SK-N-MC (cell line): ENCODE data around the gene RPL28.

Experiments used
- EZH2 ChIP-seq: fragments of 200-600 bp; sonication (generic); IDR thresholded peaks from one replicate; pipeline ENCODE4 v1.6.1; 2017; ENCODE audit warnings: antibody characterized with exemption
- FOXP2 ChIP-seq: optimal IDR thresholded peaks from 2 replicates; pipeline ENCODE3; 2011; ENCODE audit warnings: mild to moderate bottlenecking, moderate library complexity; ENCODE audit not compliant: insufficient read depth; ENCODE audit errors: extremely low read length, control extremely low read depth
- POLR2AphosphoS5 ChIP-seq: IDR thresholded peaks from 2 replicates; pipeline ENCODE4 v1.6.1; 2012; ENCODE audit warnings: mild to moderate bottlenecking, low read depth, low read length, borderline replicate concordance

DNA sequence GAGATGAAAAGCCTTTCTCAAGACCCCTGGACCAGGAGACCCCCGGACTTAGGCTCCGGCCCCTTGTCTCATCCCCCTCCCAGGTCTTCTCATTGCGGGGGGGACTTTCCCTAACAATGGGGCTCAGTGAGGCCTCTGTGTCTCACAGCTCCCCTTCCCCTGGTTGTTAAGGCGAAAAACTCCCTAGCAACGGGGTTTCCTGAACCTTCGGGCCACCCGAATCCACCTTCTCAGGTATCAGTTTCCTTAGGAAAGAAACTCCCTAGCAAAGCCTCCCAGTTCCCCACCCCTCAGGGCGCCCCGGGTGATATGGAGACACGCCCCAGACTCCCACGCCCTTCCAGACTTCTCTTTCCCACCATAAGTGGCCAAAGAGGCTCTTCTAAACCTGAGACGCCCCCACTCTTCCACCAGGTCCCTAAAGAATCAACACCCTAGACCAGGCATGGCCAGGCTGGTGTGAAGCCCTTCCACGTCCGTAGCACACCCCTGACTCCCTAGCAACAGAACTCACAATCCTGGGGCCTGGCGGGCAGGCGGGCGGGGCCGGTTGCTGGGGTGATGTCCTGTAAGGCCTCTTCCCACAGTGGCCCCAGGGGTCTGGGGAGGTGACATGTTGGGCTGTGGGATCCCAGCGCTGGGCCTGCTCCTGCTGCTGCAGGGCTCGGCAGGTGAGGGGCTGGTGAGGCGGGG lies 9.3 kb upstream of the RPL28 start, which contains the start of gene TMEM190:
- no peak for TF ChIP-seq EZH2
- no peak for TF ChIP-seq POLR2AphosphoS5
- no peak for TF ChIP-seq FOXP2
